Psoas muscle (tissue), 8 donors: ENCODE measurements around the gene CDHR3. TPM values are rescaled to one million over a fixed set of nuclear protein-coding genes. Genes with fewer than 3 reads are reported as not detected.

ENCODE experiments used
- ATAC-seq, 4 donors: fragments of 200-7000 bp; cut with Tn5 transposase; one replicate each; pipeline ENCODE4 v1.9.1; 2020; ENCODE audit warnings: moderate library complexity in 3 of 4, mild to moderate bottlenecking in 2 of 4
- DNase-seq, 2 donors: peaks; one replicate each; pipeline ENCODE4 v3.0.0-alpha.2; 2020
- H3K27ac ChIP-seq: fragments of 200-600 bp; one replicate; pipeline ENCODE4 v1.8.0; 2022
- H3K27me3 ChIP-seq, 3 donors: fragments of 200-600 bp in 1 of 3; one replicate each; pipeline versions ENCODE4 v1.6.1 to v1.8.0; 2013 to 2022; ENCODE audit warnings: low read length in 2 of 3, mild to moderate bottlenecking in 2 of 3, moderate library complexity in 1 of 3; ENCODE audit not compliant: insufficient read depth in 3 of 3
- H3K36me3 ChIP-seq, 2 donors: fragments of 200-600 bp in 1 of 2; one replicate each; pipeline versions ENCODE4 v1.6.1 to v1.8.0; 2013 to 2022; ENCODE audit warnings: low read depth in 1 of 2, mild to moderate bottlenecking in 1 of 2, moderate library complexity in 1 of 2; ENCODE audit not compliant: insufficient read depth in 1 of 2
- H3K4me1 ChIP-seq: fragments of 200-600 bp; one replicate; pipeline ENCODE4 v1.8.0; 2022
- H3K4me3 ChIP-seq: fragments of 200-600 bp; one replicate; pipeline ENCODE4 v1.8.0; 2022; ENCODE audit warnings: mild to moderate bottlenecking
- H3K9me3 ChIP-seq: fragments of 200-600 bp; one replicate; pipeline ENCODE4 v1.8.0; 2022
- WGBS, 3 donors: extraction: QIAGEN DNeasy Blood & Tissue Kit; methylation state at CpG; one replicate each; pipeline versions ENCODE4 v1.1.6 to v1.1.7; 2013; 5-methylcytosine and 5-hydroxymethylcytosine counted together
- intact Hi-C, 2 donors: fragments of 100-400 bp; cut with DNase I; formaldehyde crosslinking; loops; one replicate each; pipeline versions ENCODE4 v1.11.0 to v1.14.2; 2022
- polyA plus RNA-seq, 3 donors: library from polyadenylated mRNA; stranded (reverse); fragments of 200-250 nt; gene quantifications; one replicate each; pipeline ENCODE4 v1.2.3, GENCODE V29; 2013
- total RNA-seq, 4 donors: library from RNA; stranded (reverse); fragmentation: NEBNext Ultra II Directional in 2 of 4; extraction: Animal tissue kit (Norgen Biotek cat#: 25700) in 2 of 4; gene quantifications; one replicate each; pipeline versions ENCODE4 v1.2.1 to v1.2.4, GENCODE V29; 2021 to 2023
- TF ChIP-seq, protein P1 (sequence below): fragments of 200-600 bp; IDR thresholded peaks from one replicate; pipeline ENCODE4 v1.8.0; 2022; ENCODE audit warnings: antibody characterized with exemption
- donor health status: healthy with polysubstance abuse.
- donor health status: DM: no; HTN: no; CAD: no; lungs with moderate emphysema.
- donor health status: Bipolar disorder and iron deficiency.
- donor health status: healthy.
- donor health status: DM: yes; HTN: yes; CAD: no.
- donor health status: DM: no; HTN: no; CAD: no.
- donor health status: DM: no; HTN: no; CAD: no.
- donor health status: DM: yes; HTN: yes; CAD: no.

The CDHR3 gene
- total and polyA plus RNA-seq, 7 donors, result 0.30 to 1.7 (median 0.44) TPM

DNA sequence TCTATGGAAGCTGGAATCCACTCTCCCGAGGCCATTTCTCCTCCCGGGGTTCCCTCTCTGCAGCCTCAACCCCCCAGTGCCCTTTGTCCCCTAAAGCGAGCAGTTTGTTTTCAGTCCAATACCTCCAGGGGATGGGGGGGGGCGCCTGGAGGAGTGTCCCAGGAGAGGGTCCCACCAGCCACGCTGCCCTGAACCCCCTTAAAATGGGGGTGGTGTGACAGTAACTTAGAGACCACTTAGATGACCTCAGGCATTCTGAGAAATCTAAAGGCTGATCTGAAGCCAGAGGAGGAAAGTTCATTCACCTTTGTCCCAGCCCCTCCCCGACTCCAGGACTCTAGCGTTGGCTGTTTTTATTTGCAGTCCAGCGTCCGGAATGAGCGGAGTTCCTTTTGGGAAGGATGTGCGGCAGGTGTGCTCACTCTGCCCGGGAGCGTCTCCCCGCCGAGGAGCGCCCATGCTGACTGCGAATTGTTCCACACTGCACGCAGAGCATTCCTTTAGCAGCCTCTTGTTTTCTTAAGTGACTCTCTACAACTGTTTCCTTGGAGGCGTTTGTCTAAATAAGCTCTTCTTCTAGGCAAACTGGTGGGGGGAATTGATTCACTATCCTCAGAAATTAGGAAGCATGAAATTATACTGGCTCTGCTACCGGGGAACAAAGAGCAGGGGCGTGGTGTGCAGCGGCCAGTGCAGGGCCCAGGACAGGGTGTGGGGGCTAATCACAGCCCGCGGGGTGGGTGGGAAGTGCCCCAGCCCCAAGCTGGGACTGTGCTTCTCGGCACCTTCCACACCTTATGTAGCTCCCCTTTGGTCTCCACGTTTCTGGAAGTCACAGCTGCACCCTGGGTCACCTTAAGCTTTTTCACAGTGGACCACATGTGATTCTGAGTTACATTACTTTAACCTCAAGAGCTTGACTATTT is 102.8 kb downstream of the CDHR3 start:
- H3K27ac ChIP-seq, result peak overlapping the region; percentile 87
- no peak for DNase-seq
- H3K4me1 ChIP-seq, result peaks cover 20% of the 10 kb centered on the region
- ATAC-seq, result peak; percentile 5 to 25 (median 15)
- no peaks in the 10 kb centered on the region for H3K36me3 ChIP-seq
- no peaks in the 10 kb centered on the region for H3K9me3 ChIP-seq
- 18 to 20% (median 19%) methylated on average over 26 of the region's 26 CpGs for WGBS, 3 donors
- TF ChIP-seq, protein P1, sequence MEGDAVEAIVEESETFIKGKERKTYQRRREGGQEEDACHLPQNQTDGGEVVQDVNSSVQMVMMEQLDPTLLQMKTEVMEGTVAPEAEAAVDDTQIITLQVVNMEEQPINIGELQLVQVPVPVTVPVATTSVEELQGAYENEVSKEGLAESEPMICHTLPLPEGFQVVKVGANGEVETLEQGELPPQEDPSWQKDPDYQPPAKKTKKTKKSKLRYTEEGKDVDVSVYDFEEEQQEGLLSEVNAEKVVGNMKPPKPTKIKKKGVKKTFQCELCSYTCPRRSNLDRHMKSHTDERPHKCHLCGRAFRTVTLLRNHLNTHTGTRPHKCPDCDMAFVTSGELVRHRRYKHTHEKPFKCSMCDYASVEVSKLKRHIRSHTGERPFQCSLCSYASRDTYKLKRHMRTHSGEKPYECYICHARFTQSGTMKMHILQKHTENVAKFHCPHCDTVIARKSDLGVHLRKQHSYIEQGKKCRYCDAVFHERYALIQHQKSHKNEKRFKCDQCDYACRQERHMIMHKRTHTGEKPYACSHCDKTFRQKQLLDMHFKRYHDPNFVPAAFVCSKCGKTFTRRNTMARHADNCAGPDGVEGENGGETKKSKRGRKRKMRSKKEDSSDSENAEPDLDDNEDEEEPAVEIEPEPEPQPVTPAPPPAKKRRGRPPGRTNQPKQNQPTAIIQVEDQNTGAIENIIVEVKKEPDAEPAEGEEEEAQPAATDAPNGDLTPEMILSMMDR, result no peak
- H3K27me3 ChIP-seq, result no peaks in the 10 kb centered on the region
- intact Hi-C loops, result loop anchor here (5.0 to 10.0 kb wide), 2 partner anchors 46 to 219 kb away; partner anchors contain the start of genes SYPL1 (in 2 of the 2) and NAMPT (in 1 of the 2)
- peak overlapping the region; percentile 57 for H3K4me3 ChIP-seq

DNA sequence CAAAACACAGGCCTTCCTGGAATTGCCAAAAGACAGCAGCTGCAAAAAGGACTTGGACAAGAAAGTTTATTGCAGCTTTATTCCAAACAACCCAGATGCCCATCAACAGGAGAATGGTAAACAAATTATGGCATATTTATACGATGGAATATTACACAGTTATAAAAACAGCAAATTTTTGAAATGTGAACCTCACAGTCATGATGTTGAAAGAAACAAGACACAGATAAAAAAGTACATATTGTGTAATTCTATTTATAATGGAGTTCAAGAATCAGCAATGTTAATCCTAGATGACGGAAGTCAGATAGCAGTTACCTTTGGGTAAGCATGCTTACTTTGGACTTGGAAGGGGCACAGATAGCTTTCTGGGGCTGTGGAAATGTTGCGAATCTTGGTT is 104.6 kb downstream of the CDHR3 start:
- 57 to 90% (median 82%) methylated on average over 3 of the region's 3 CpGs for WGBS, 3 donors
- intact Hi-C loops, result loop anchor here (5.0 to 10.0 kb wide), 2 partner anchors 45 to 217 kb away; partner anchors contain the start of genes SYPL1 (in 2 of the 2) and NAMPT (in 1 of the 2)
- ATAC-seq (no peak), DNase-seq (no peak)
- Histone ChIP-seq H3K9me3 (no peaks in the 10 kb centered on the region), H3K27me3 (no peaks in the 10 kb centered on the region), H3K4me3 (no peak overlapping the region), H3K4me1 (peaks cover 20% of the 10 kb centered on the region), H3K27ac (no peak overlapping the region), H3K36me3 (no peaks in the 10 kb centered on the region)
- TF ChIP-seq, protein P1, result no peak

DNA sequence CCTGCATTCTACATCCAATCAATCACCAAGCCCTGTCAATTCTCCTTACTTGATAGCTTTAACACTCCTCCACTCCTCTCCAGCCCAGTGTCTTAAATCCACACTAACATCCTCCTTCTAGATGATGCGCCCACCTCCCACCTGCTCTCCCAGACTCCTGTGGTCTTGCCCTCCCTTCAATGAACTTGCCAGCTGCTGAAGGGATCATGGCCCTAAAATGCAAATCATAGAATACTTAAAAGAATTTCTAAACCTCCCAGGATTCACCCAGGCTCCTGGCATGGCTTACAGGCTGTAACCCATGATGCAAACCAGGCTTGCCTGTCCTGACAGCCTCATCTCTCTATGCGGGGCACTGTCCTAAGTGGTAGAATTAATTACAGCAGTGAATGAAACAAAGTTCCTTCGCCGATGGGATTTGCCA is 105.5 kb downstream of the CDHR3 start:
- DNase-seq, result no peak
- no peak for ATAC-seq
- intact Hi-C loops, result loop anchor here (5.0 to 10.0 kb wide), 2 partner anchors 44 to 216 kb away; partner anchors contain the start of genes SYPL1 (in 2 of the 2) and NAMPT (in 1 of the 2)
- Histone ChIP-seq H3K36me3 (no peaks in the 10 kb centered on the region), H3K27ac (peak overlapping the region; percentile 56), H3K27me3 (no peaks in the 10 kb centered on the region), H3K4me1 (peaks cover 20% of the 10 kb centered on the region), H3K4me3 (no peak overlapping the region), H3K9me3 (no peaks in the 10 kb centered on the region)
- 63 to 75% (median 66%) methylated on average over 4 of the region's 4 CpGs for WGBS, 3 donors
- TF ChIP-seq, protein P1, result no peak

DNA sequence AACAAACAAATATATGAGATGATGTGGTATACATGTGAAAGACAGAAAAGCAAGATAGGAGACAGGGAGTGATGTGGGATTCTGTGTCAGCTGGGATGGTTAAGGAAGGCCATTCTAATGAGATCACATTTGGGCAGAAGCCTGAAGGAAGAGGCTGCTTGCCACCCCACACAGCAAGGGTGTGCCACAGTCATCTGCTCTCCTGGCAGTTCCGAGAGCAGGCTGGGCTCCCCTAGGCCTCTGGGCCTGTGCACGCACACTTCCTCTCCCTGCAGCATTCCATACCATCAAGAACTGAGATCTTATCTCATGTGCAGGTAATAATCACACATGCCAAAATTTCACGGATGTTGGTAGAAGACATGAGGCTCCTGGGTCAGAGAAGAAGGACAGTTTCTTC is 105.9 kb downstream of the CDHR3 start:
- Histone ChIP-seq H3K36me3 (no peaks in the 10 kb centered on the region), H3K9me3 (no peaks in the 10 kb centered on the region), H3K4me1 (peaks cover 20% of the 10 kb centered on the region), H3K27me3 (no peaks in the 10 kb centered on the region), H3K27ac (peak overlapping the region; percentile 56), H3K4me3 (no peak overlapping the region)
- 41 to 63% (median 43%) methylated on average over 3 of the region's 3 CpGs for whole genome bisulfite sequencing, 3 donors
- TF ChIP-seq, protein P1, result no peak
- DNase-seq (no peak), ATAC-seq (peak in 2 of 4 donors; percentile 30 to 48)
- intact Hi-C loops, result loop anchor here (5.0 to 10.0 kb wide), 2 partner anchors 43 to 216 kb away; partner anchors contain the start of genes SYPL1 (in 2 of the 2) and NAMPT (in 1 of the 2)
